ENCODE results near the gene GTF2E1.

DNA sequence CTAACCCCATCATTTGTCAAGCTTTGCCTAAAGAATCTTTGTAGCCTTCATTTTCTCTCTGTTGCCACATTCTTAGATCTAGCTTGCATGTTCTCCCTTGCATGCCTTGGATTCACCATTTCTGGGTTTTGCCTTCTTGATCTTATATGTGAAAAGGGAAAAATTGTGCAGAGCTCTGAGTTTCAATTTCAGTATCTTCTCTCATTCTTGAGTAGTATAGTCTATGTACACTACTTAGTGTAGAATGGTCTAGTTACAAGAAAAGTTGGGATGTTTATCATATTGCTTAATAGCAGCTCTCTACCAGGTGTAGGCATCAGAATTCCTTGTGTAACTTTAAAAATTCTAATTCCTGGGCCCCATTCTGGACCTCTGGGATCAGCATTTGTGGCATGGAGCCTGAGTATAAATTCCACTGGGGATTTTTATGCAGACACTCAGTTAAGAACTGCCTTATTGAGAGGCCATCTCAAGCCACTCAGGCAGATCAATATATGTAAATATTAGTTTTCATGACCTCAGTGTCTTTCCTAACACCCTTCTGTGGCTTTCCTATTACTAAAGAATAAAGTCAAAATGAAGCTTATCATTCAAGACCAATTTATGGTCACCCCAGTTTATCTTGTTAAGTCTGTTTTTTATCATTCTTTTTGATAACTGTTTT is 23.4 kb downstream of the GTF2E1 start:
- TF ChIP-seq, protein P1, sequence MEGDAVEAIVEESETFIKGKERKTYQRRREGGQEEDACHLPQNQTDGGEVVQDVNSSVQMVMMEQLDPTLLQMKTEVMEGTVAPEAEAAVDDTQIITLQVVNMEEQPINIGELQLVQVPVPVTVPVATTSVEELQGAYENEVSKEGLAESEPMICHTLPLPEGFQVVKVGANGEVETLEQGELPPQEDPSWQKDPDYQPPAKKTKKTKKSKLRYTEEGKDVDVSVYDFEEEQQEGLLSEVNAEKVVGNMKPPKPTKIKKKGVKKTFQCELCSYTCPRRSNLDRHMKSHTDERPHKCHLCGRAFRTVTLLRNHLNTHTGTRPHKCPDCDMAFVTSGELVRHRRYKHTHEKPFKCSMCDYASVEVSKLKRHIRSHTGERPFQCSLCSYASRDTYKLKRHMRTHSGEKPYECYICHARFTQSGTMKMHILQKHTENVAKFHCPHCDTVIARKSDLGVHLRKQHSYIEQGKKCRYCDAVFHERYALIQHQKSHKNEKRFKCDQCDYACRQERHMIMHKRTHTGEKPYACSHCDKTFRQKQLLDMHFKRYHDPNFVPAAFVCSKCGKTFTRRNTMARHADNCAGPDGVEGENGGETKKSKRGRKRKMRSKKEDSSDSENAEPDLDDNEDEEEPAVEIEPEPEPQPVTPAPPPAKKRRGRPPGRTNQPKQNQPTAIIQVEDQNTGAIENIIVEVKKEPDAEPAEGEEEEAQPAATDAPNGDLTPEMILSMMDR (IDR thresholded peaks at IDR 0.05; ENCODE audit: low read depth, low read length, poor library complexity, severe bottlenecking): no peak
- TF ChIP-seq EZH2phosphoT487 (IDR thresholded peaks at IDR 0.05; ENCODE audit: borderline replicate concordance, low read length): no peak
